NCI-H1417 treated with DMSO at 0.1 percent for 48 hours (cell line): ENCODE data around the gene GOSR2.
A peak's percentile ranks its signal among the peaks of the same experiment; 100 is the strongest.
"Not testable (repeated sequence)": the region's sequence is repeated elsewhere in the genome, so short reads cannot be mapped to it uniquely, and the experiment has no call there.

Experiments used
- DNase-seq: peaks from one replicate; lab custom pipeline; 2025; lab: John Stamatoyannopoulos, UW

The GOSR2 gene

GRCh38 chr17:46930051-46930450 lies 7.1 kb downstream of the GOSR2 start:
- no peak for DNase-seq

GRCh38 chr17:46931596-46931995 lies 8.6 kb downstream of the GOSR2 start:
- DNase-seq, result no peak

- DNase-seq, result no peak
Observed at GRCh38 chr17:46935658-46936266, 12.8 kb downstream of the GOSR2 start.

- DNase-seq, result peak; percentile 9
Observed at GRCh38 chr17:46940692-46941404, 17.9 kb downstream of the GOSR2 start.

GRCh38 chr17:46942441-46943217 lies 19.7 kb downstream of the GOSR2 start:
- no peak for DNase-seq

GRCh38 chr17:46943218-46943500 lies 20.2 kb downstream of the GOSR2 start:
- DNase-seq, result no peak

GRCh38 chr17:46943501-46944393 lies 20.8 kb downstream of the GOSR2 start:
- DNase-seq, result no peak

GRCh38 chr17:46944931-46945330 lies 22.0 kb downstream of the GOSR2 start:
- DNase-seq, result no peak

- DNase-seq, result no peak
Observed at GRCh38 chr17:46947216-46947615, 24.3 kb downstream of the GOSR2 start.

GRCh38 chr17:46948544-46948943 lies 25.6 kb downstream of the GOSR2 start:
- DNase-seq, result no peak

- no peak for DNase-seq
Observed at GRCh38 chr17:46949291-46950174, 26.6 kb downstream of the GOSR2 start.

- DNase-seq, result no peak
Observed at GRCh38 chr17:46950342-46950996, 27.5 kb downstream of the GOSR2 start.

GRCh38 chr17:46950997-46951621 lies 28.1 kb downstream of the GOSR2 start:
- DNase-seq, result no peak

GRCh38 chr17:46951706-46952105 lies 28.7 kb downstream of the GOSR2 start:
- no peak for DNase-seq

GRCh38 chr17:46952115-46952514 lies 29.2 kb downstream of the GOSR2 start:
- DNase-seq, result no peak

GRCh38 chr17:46953191-46953590 lies 30.2 kb downstream of the GOSR2 start:
- not testable (repeated sequence) for DNase-seq

- no peak for DNase-seq
Observed at GRCh38 chr17:46958041-46958591, 35.2 kb downstream of the GOSR2 start.

- no peak for DNase-seq
Observed at GRCh38 chr17:46960152-46960551, 37.2 kb downstream of the GOSR2 start.

GRCh38 chr17:46962374-46962790 lies 39.4 kb downstream of the GOSR2 start:
- DNase-seq, result no peak

GRCh38 chr17:46963571-46963970 lies 40.6 kb downstream of the GOSR2 start:
- DNase-seq, result no peak
